ENCODE results near the gene BMPR1A.
"Not testable (repeated sequence)": the region's sequence is repeated elsewhere in the genome, so short reads cannot be mapped to it uniquely, and the experiment has no call there.

Gene BMPR1A

DNA sequence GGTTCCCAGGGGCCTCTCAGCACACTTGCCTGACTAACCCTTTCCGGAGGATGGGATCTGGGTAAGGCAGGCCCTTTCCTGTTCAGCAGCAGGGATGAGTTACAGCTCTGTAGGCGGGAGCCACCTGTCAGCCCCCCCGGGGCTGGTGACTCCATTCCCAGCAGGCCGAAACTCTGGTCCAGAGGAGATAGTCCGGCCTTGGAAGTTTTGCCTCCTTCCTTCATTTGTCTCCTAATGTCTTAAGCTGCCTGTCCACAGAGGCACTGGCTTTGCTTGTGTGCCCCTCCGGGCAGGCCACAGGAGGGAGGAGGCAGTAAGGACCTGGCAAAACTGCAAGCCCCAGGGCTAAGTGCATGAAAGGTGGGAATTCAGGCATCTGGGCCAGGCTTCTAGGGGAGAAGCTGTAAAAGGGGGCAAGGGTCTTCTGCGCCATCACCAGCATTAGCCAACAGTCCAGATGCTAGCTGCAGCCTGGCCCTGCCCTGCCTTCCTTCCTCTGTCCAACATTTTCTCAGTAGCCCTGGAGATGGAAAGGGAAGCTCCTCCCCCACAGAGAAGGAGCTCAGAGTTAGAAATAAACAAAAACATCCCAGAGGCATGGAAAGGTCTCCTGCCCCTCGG is 213.1 kb downstream of the BMPR1A start:
- no peak for DNase-seq (ENCODE audit: low read depth)

DNA sequence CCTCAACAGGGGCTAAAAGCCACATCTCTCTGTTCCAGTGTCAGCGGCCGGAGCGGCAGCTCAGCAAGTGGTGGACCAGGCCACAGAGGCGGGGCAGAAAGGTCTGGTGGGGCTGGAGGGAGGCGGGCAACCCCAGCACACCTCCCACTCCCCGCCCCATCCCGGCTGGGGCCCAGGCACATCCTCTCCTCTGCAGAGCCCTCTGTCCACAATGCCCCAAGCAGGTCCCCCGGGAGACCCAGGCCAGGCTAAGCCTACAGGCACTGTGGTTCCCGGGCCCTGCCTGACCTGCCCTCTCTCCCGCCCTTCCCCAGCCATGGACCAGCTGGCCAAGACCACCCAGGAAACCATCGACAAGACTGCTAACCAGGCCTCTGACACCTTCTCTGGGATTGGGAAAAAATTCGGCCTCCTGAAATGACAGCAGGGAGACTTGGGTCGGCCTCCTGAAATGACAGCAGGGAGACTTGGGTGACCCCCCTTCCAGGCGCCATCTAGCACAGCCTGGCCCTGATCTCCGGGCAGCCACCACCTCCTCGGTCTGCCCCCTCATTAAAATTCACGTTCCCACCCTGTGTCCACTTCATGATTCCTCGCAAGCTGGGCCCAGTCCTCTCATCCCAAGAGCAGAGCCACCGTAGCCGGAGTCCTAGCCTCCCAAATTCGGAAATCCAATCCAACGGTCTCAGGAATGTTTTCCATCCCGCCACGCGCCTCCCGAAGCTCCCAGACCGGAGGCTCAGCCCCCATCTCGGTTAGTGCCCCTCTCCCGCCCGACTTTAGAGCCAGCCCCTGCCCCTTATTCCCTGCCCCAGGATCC is 214.0 kb downstream of the BMPR1A start:
- no peak for DNase-seq (ENCODE audit: low read depth)

DNA sequence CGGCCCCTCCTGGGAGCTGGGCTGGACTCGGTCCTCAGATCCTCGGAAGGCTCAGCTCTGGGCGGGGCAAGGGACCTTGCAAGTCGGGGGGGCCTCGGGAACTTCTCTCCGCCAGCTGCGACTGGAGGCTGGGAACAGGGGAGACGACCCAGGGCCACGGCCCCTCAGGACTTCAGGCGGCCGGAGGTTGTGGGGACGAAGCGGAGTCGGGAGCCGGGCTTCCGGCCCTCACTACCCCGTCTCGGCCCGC is 214.5 kb downstream of the BMPR1A start:
- DNase-seq (ENCODE audit: low read depth), result no peak

DNA sequence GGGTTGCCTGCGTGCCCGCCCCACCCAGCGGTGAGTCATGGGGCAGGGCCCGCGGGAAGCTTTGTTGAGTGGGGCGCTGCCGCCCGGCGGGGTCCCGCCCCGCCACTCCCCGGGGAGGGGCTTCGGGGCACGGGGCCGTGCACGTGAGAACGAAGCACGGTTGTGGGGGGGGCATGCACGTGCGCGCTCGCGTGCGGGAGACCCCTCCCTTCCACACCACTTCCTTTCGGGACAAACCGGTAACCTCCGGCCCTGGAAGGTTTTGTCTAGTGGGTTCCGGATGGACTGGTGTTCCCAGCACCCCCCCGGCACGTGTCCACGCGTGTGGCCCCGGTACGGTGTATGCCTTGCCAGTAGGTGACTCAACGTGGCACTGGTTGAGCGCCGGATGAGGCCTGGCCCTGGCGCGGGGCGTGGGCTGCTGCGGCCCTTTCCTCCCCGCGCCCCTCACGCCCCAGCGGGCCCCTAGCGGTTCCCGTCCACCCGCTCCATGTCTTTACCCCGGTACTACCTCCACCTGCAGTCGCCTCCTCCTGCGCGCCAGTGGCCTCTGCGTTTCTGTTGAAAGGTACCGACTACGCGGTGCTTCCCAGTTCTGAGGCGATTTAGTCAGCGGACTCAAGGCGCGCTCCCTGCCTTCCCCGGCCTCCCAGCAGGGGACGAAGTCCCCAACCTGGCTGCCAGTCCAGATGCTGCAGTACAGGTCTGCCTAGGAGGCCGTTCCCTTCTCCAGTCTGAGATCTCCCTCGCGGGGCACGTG is 215.0 kb downstream of the BMPR1A start:
- DNase-seq (ENCODE audit: low read depth), result peak; percentile 63

GRCh38 chr10:86972613-86973380 is 216.4 kb downstream of the BMPR1A start:
- no peak for DNase-seq (ENCODE audit: low read depth)

DNA sequence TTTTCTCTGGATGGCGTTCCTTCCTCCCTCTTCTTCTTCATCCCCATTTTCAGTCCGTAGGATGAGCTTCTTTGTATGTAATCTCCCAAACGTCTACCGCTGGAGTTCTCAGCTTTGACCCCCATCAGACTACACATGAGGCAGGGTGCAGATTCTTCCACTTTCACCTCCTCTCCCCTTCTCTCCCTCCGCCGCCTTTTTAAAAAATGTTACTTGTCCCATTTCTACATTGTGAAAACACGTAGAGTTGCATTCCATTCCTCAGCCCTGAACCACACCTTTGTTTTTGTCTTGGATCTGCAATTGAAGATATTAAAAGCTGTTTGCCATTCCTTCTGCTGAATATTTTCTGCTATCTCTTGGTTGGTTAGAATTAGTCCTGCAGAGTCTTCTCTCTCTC is 218.1 kb downstream of the BMPR1A start:
- no peak for DNase-seq (ENCODE audit: low read depth)

DNA sequence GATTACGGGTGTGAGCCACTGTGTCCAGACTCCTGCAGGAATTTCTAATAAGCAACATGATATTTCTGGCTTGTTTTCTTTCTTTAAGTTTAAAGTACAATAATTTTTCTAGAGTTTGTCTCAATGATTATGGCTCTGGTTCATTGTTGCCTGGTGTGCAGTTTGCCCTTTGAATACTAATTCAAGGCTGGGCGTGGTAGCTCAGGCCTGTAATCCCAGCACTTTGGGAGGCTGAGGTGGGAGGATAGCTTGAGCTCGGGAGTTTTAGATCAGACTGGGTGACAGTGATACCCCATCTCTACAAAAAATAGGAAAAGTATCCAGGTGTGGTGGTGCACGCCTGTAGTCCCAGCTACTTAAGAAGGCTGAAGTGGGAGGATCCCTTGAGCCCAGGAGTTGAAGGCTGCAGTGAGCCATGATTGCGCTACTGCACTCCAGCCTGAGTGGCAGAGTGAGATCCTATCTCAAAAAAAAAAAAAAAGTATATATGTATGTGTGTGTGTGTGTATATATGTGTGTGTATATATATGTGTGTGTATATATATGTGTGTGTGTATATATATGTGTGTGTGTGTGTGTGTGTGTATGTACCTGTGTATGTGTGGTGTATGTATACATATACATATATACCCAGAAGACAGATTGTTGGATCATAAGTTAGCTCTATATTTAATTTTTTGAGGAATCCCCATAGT is 220.1 kb downstream of the BMPR1A start:
- DNase-seq (ENCODE audit: low read depth), result no peak

GRCh38 chr10:86978457-86978856 is 222.0 kb downstream of the BMPR1A start:
- not testable (repeated sequence) for DNase-seq (ENCODE audit: low read depth)

GRCh38 chr10:86979296-86979818 is 222.9 kb downstream of the BMPR1A start:
- no peak for DNase-seq (ENCODE audit: low read depth)

GRCh38 chr10:86979977-86980448 is 223.6 kb downstream of the BMPR1A start:
- no peak for DNase-seq (ENCODE audit: low read depth)

DNA sequence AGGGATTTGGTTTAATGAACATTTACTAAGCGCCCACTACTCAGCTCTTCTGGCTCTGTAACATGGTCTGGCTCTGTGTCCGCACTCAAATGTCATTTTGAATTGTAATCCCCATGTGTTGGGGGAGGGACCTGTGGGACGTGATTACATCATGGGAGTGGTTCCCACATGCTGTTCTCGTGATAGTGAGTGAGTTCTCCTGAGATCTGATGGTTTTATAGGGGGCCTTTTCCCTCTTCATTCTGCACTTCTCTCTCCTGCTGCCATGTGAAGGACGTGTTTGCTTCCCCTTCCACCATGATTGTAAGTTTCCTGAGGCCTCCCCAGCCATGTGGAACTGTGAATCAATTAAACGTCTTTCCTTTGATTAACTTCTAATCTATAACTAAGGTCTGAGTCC is 224.6 kb downstream of the BMPR1A start:
- DNase-seq (ENCODE audit: low read depth), result not testable (repeated sequence)

DNA sequence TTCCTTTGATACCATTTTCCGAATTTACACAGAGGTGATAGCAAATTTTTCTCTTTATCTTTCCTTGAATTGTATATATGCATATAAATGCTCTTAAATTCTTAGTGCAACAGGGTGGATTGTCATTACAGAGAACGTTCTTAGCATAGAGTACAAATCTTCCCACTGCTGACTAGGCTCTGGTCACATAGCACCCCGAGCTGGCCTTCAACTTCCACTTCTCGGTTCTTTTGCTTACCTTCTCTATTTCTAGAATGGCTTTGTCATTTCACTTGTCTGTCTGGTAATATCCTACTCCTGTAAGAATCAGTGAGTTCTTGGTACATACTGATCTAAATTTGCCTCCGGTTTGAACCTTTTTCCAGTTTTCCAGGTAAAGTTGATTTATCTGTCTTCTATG is 225.3 kb downstream of the BMPR1A start:
- DNase-seq (ENCODE audit: low read depth), result no peak
